ENCODE measurements around the gene GALNT10. TPM values are rescaled to one million over a fixed set of nuclear protein-coding genes. Genes with fewer than 3 reads are reported as not detected.

GALNT10 gene
- total and polyA plus RNA-seq, 9 of the 15 experiments (the other 6 are each of a cell fraction or from before 2014, with no cell fraction given), result 4.6 to 37.1 (median 13.3) TPM

- no peak for FAIRE-seq
- no peak overlapping the region for H3K27ac ChIP-seq (ENCODE audit: extremely low read depth, low read depth, low read length)
- ChIA-PET POLR2A (no interaction called here), CTCF (ENCODE audit: low intra/inter-chr PET ratio) (no interaction called here)
- TF ChIP-seq ARHGAP35 (IDR thresholded peaks at IDR 0.05; ENCODE audit: partially characterized antibody) (no peak), E2F8 (IDR thresholded peaks at IDR 0.05; ENCODE audit: low read depth, partially characterized antibody) (no peak), MEF2A (IDR thresholded peaks at IDR 0.05; ENCODE audit: control insufficient read depth, low read depth, low read length) (no peak), ZBTB33 (CRISPR knock-in tag; IDR thresholded peaks at IDR 0.05) (no peak), ZNF253 (CRISPR knock-in tag; conservative IDR thresholded peaks at IDR 0.05) (no peak), PRMT5 (CRISPR knock-in tag; IDR thresholded peaks at IDR 0.05) (no peak)
- no peaks in the 10 kb centered on the region for H3K27me3 ChIP-seq (ENCODE audit: control insufficient read depth in 2 of 2, insufficient read depth in 2 of 2, low read length in 2 of 2)
- intact Hi-C loops (cut with micrococcal nuclease), result no loop called here
- H3K4me2 ChIP-seq (ENCODE audit: insufficient read depth, low read length), result no peak overlapping the region
- no peak for DNase-seq (ENCODE audit: extremely low read depth in 1 of 4, low spot score in 3 of 4)
- no peaks in the 10 kb centered on the region for H3K4me1 ChIP-seq (replicated peaks in 1 of 2; ENCODE audit: control insufficient read depth in 2 of 2, insufficient read depth in 2 of 2, low read length in 2 of 2)
- no peak overlapping the region; a peak in 1 of 4 replicates for H3K9ac ChIP-seq (ENCODE audit: insufficient read depth in 1 of 2, low read depth in 2 of 2, low read length in 2 of 2)
- H3K9me3 ChIP-seq (replicated peaks; ENCODE audit: control insufficient read depth, insufficient read depth, low read depth, low read length), result no peaks in the 10 kb centered on the region
- H2AFZ ChIP-seq (ENCODE audit: low read depth, low read length), result no peak overlapping the region
- no peak overlapping the region for H3K4me3 ChIP-seq
- 44% methylated on average over 5 of the region's 5 CpGs for WGBS (ENCODE audit: insufficient coverage, low coverage, missing lambda C conversion rate)
- BruUV-seq (replicated peaks), result no TSS peak
- H3K36me3 ChIP-seq (ENCODE audit: control insufficient read depth, insufficient read depth, low read length), result peaks cover 8% of the 10 kb centered on the region; the same call in 1 of the 3 replicates
- H3K79me2 ChIP-seq (ENCODE audit: control insufficient read depth, insufficient read depth, low read length), result no peaks in the 10 kb centered on the region
- no peaks in the 10 kb centered on the region for H4K20me1 ChIP-seq (replicated peaks; ENCODE audit: control insufficient read depth, insufficient read depth, low read length)
- in situ Hi-C loops (cut with MboI), result no loop called here
- no peak for ATAC-seq
- H3K9me1 ChIP-seq (ENCODE audit: control insufficient read depth, insufficient read depth, low read length), result no peaks in the 10 kb centered on the region
Observed at GRCh38 chr5:154291917-154292316, 101.4 kb downstream of the GALNT10 start.

Measured in K562 (cell line).